ENCODE measurements around the gene SGO2. TPM values are rescaled to one million over a fixed set of nuclear protein-coding genes. Genes with fewer than 3 reads are reported as not detected.
A peak's percentile ranks its signal among the peaks of the same experiment; 100 is the strongest.

Gene SGO2
- total and polyA plus RNA-seq, 2 of the 13 experiments (the other 11 are each of a cell fraction or from before 2014, with no cell fraction given) = 5.1 to 16.2 TPM

GRCh38 chr2:200624658-200625057 is 98.7 kb downstream of the SGO2 start (continued):
- TF ChIP-seq SIX4 (CRISPR knock-in tag; IDR thresholded peaks at IDR 0.05) (no peak), ZSCAN25 (CRISPR knock-in tag; IDR thresholded peaks at IDR 0.05) (no peak)

DNA sequence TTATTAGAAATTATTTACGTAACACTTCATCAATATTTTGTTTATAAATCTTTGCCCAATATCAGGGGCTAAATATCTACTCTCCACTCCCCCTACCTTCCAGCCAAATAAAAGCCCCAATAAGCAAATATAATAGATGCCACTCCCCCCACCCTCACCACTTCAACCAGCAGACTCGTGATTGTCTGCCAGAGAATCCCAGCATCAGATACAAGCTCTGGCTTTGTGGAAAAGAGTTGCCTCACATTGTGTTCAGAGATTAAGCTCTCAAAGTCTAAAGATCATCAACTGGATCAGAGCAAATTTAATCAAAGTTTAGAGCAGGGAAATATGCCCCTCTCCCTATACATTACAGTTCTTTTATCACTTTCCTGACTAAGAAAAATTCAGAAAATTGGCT is 99.3 kb downstream of the SGO2 start:
- Histone ChIP-seq H3K9me3 (ENCODE audit: low read length) (no peaks in the 10 kb centered on the region), H2AFZ (ENCODE audit: low read length) (no peak overlapping the region), H3K27me3 (ENCODE audit: control insufficient read depth in 1 of 2, insufficient read depth in 2 of 2, low read length in 2 of 2) (no peaks in the 10 kb centered on the region), H3K79me2 (ENCODE audit: insufficient read depth, low read length) (no peaks in the 10 kb centered on the region), H3K4me2 (ENCODE audit: low read depth, low read length) (no peak overlapping the region), H3K4me3 (replicated peaks in 1 of 3; ENCODE audit: insufficient read depth in 1 of 3, low read depth in 2 of 3, low read length in 3 of 3) (no peak overlapping the region), H3K9ac (ENCODE audit: insufficient read depth, low read depth, low read length) (no peak overlapping the region), H4K20me1 (ENCODE audit: insufficient read depth, low read length) (no peaks in the 10 kb centered on the region), H3K27ac (ENCODE audit: extremely low read length, insufficient read depth, low read length) (no peak overlapping the region), H3K4me1 (ENCODE audit: insufficient read depth, low read length) (peaks cover 11% of the 10 kb centered on the region), H3K36me3 (replicated peaks in 1 of 2; ENCODE audit: control insufficient read depth in 1 of 2, insufficient read depth in 2 of 2, low read length in 2 of 2) (no peaks in the 10 kb centered on the region)
- in situ Hi-C loops (cut with HindIII; ENCODE audit: extremely low pct_ligation_motif_present, low pct_unique_long_range_greater_than_20kb) = no loop called here
- FAIRE-seq (no peak), ATAC-seq (no peak), DNase-seq (ENCODE audit: low spot score) (peak; percentile 32)
- BruUV-seq (replicated peaks) = no TSS peak
- WGBS (ENCODE audit: low lambda C conversion rate) = 78% methylated on average over 2 of the region's 2 CpGs
- CTCF ChIA-PET (ENCODE audit: low intra/inter-chr PET ratio, low total read pairs) = no interaction called here
- POLR2A ChIA-PET = interaction anchor here (1.3 kb wide), 1 partner anchor 24 kb away, joined by 5 read pairs; no protein-coding TSS in a partner anchor
- TF ChIP-seq PAX8 (CRISPR knock-in tag; IDR thresholded peaks at IDR 0.05; ENCODE audit: borderline replicate concordance) (no peak), CENPBD1 (CRISPR knock-in tag; IDR thresholded peaks at IDR 0.05; ENCODE audit: borderline replicate concordance, low read depth) (no peak), CBX2 (IDR thresholded peaks at IDR 0.05; ENCODE audit: low read depth, low read length) (no peak), CBX2 (CRISPR knock-in tag; IDR thresholded peaks at IDR 0.05; ENCODE audit: low read depth) (no peak), ZFY (CRISPR knock-in tag; IDR thresholded peaks at IDR 0.05) (no peak), NCOR1 (IDR thresholded peaks at IDR 0.05; ENCODE audit: borderline replicate concordance, low read length) (0 out of 2 replicates have a peak, but pooled peaks have one; percentile 53), CHCHD3 (CRISPR knock-in tag; IDR thresholded peaks at IDR 0.05) (no peak), ZNF558 (CRISPR knock-in tag; IDR thresholded peaks at IDR 0.05; ENCODE audit: borderline replicate concordance) (no peak), STAT5B (CRISPR knock-in tag; IDR thresholded peaks at IDR 0.05) (no peak), ZNF572 (CRISPR knock-in tag; IDR thresholded peaks at IDR 0.05) (no peak), HNF4A (CRISPR knock-in tag; IDR thresholded peaks at IDR 0.05) (0 out of 2 replicates have a peak, but pooled peaks have one; percentile 12), SP2 (CRISPR knock-in tag; IDR thresholded peaks at IDR 0.05) (no peak)
- TF ChIP-seq, protein P1, sequence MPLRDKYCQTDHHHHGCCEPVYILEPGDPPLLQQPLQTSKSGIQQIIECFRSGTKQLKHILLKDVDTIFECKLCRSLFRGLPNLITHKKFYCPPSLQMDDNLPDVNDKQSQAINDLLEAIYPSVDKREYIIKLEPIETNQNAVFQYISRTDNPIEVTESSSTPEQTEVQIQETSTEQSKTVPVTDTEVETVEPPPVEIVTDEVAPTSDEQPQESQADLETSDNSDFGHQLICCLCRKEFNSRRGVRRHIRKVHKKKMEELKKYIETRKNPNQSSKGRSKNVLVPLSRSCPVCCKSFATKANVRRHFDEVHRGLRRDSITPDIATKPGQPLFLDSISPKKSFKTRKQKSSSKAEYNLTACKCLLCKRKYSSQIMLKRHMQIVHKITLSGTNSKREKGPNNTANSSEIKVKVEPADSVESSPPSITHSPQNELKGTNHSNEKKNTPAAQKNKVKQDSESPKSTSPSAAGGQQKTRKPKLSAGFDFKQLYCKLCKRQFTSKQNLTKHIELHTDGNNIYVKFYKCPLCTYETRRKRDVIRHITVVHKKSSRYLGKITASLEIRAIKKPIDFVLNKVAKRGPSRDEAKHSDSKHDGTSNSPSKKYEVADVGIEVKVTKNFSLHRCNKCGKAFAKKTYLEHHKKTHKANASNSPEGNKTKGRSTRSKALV (CRISPR knock-in tag; IDR thresholded peaks at IDR 0.05) = no peak
- TF ChIP-seq, protein P2, sequence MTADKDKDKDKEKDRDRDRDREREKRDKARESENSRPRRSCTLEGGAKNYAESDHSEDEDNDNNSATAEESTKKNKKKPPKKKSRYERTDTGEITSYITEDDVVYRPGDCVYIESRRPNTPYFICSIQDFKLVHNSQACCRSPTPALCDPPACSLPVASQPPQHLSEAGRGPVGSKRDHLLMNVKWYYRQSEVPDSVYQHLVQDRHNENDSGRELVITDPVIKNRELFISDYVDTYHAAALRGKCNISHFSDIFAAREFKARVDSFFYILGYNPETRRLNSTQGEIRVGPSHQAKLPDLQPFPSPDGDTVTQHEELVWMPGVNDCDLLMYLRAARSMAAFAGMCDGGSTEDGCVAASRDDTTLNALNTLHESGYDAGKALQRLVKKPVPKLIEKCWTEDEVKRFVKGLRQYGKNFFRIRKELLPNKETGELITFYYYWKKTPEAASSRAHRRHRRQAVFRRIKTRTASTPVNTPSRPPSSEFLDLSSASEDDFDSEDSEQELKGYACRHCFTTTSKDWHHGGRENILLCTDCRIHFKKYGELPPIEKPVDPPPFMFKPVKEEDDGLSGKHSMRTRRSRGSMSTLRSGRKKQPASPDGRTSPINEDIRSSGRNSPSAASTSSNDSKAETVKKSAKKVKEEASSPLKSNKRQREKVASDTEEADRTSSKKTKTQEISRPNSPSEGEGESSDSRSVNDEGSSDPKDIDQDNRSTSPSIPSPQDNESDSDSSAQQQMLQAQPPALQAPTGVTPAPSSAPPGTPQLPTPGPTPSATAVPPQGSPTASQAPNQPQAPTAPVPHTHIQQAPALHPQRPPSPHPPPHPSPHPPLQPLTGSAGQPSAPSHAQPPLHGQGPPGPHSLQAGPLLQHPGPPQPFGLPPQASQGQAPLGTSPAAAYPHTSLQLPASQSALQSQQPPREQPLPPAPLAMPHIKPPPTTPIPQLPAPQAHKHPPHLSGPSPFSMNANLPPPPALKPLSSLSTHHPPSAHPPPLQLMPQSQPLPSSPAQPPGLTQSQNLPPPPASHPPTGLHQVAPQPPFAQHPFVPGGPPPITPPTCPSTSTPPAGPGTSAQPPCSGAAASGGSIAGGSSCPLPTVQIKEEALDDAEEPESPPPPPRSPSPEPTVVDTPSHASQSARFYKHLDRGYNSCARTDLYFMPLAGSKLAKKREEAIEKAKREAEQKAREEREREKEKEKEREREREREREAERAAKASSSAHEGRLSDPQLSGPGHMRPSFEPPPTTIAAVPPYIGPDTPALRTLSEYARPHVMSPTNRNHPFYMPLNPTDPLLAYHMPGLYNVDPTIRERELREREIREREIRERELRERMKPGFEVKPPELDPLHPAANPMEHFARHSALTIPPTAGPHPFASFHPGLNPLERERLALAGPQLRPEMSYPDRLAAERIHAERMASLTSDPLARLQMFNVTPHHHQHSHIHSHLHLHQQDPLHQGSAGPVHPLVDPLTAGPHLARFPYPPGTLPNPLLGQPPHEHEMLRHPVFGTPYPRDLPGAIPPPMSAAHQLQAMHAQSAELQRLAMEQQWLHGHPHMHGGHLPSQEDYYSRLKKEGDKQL (CRISPR knock-in tag; IDR thresholded peaks at IDR 0.05; ENCODE audit: low read depth) = no peak
- intact Hi-C loops (cut with micrococcal nuclease; ENCODE audit: unreplicated experiment) = loop anchor here (5.0 kb wide), 1 partner anchor 38 kb away; the partner anchor contains the start of gene AOX1

Data from HepG2 (cell line).